Smooth muscle cell (in vitro differentiated cells): Measurements from ENCODE around the gene SUGCT. TPM values are rescaled to one million over a fixed set of nuclear protein-coding genes. Genes with fewer than 3 reads are reported as not detected.

Experiments used
- DNase-seq: peaks from one replicate; lab custom pipeline; 2025; ENCODE audit not compliant: unreplicated experiment; lab: John Stamatoyannopoulos, UW
- H2AFZ ChIP-seq: fragments of 200-600 bp; sonication (generic); 2 replicates; pipeline ENCODE4 v1.6.0; 2016; ENCODE audit warnings: antibody characterized with exemption, low read depth, mild to moderate bottlenecking
- H3F3A ChIP-seq: fragments of 200-600 bp; sonication (generic); 2 replicates; pipeline ENCODE4 v1.6.0; 2017; ENCODE audit warnings: antibody characterized with exemption, low read depth
- H3K27ac ChIP-seq: fragments of 200-600 bp; sonication (generic); 2 replicates; pipeline ENCODE4 v1.5.1; 2016; ENCODE audit warnings: low read depth, mild to moderate bottlenecking
- H3K27me3 ChIP-seq: fragments of 200-600 bp; sonication (generic); 2 replicates; pipeline ENCODE4 v1.6.1; 2016; ENCODE audit warnings: low read depth, mild to moderate bottlenecking
- H3K36me3 ChIP-seq: fragments of 200-600 bp; sonication (generic); 2 replicates; pipeline ENCODE4 v1.5.1; 2016; ENCODE audit warnings: low read depth
- H3K4me1 ChIP-seq: fragments of 200-600 bp; sonication (generic); 2 replicates; pipeline ENCODE4 v1.5.1; 2016; ENCODE audit warnings: low read depth
- H3K4me2 ChIP-seq: fragments of 200-600 bp; sonication (generic); 2 replicates; pipeline ENCODE4 v1.6.0; 2016; ENCODE audit warnings: mild to moderate bottlenecking
- H3K4me3 ChIP-seq: fragments of 200-600 bp; sonication (generic); 2 replicates; pipeline ENCODE4 v1.5.1; 2016; ENCODE audit warnings: mild to moderate bottlenecking
- H3K79me2 ChIP-seq: fragments of 200-600 bp; sonication (generic); 2 replicates; pipeline ENCODE4 v1.6.0; 2016; ENCODE audit warnings: low read depth, mild to moderate bottlenecking
- H3K9ac ChIP-seq: fragments of 200-600 bp; sonication (generic); 2 replicates; pipeline ENCODE4 v1.6.0; 2016; ENCODE audit warnings: low read depth
- H3K9me3 ChIP-seq: fragments of 200-600 bp; sonication (generic); replicated peaks from 2 replicates; pipeline ENCODE4 v1.5.1; 2016; ENCODE audit warnings: low read depth
- H4K20me1 ChIP-seq: fragments of 200-600 bp; sonication (generic); 2 replicates; pipeline ENCODE4 v1.6.0; 2016; ENCODE audit warnings: low read depth
- WGBS: methylation state at CpG from one replicate; pipeline ENCODE4 v1.1.7; 2016; ENCODE audit warnings: low lambda C conversion rate; 5-methylcytosine and 5-hydroxymethylcytosine counted together
- polyA plus RNA-seq: library from polyadenylated mRNA; unstranded; fragments of >200 nt; fragmentation: Nextera tagmentation; extraction: Ambion mirVana; gene quantifications from 2 replicates; pipeline ENCODE4 v1.2.1, GENCODE V29; 2016
- total RNA-seq: library from RNA; depleted of rRNA; stranded (reverse); fragments of >200 nt; gene quantifications from 2 replicates; pipeline ENCODE4 v1.2.3, GENCODE V29; 2014
- TF ChIP-seq, protein P1 (sequence below): fragments of 200-600 bp; sonication (generic); IDR thresholded peaks from 2 replicates; pipeline ENCODE4 v1.5.1; 2017; ENCODE audit warnings: borderline replicate concordance, mild to moderate bottlenecking, antibody characterized with exemption; ENCODE audit not compliant: insufficient read depth, poor library complexity, severe bottlenecking

Gene SUGCT
- total and polyA plus RNA-seq, 2 experiments from 2014 or later: 16.9 to 65.8 TPM

DNA sequence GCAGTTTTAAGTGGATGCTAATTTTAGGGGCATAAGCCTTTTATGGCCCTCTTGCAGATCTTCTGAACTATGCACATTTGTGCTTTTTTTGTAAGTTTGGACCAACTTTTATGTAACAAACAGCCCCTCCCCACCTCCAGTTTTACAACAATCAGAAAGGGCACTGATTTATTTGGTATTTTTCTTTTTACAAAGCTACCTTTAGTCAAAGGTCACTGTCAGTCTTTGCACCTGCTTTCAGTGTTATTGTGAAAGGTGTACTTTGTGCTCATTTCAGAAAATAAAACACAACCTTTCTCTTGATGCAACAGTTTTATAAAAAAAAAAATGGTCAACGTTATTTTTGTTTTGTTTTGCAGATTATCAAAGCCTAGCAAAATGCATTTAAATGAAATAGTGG, 39.6 kb upstream of the SUGCT start:
- DNase-seq: no peak
- Histone ChIP-seq H3K27me3 (no peaks in the 10 kb centered on the region), H3K27ac (no peak overlapping the region), H3K9me3 (no peaks in the 10 kb centered on the region), H3K79me2 (no peaks in the 10 kb centered on the region), H3K4me2 (no peak overlapping the region), H4K20me1 (peaks cover 42% of the 10 kb centered on the region), H2AFZ (no peak overlapping the region), H3K4me3 (no peak overlapping the region), H3F3A (no peaks in the 10 kb centered on the region), H3K4me1 (no peaks in the 10 kb centered on the region), H3K36me3 (peaks cover 20% of the 10 kb centered on the region), H3K9ac (no peak overlapping the region)
- WGBS: 60% methylated on average over 1 of the region's 1 CpG
- TF ChIP-seq, protein P1, sequence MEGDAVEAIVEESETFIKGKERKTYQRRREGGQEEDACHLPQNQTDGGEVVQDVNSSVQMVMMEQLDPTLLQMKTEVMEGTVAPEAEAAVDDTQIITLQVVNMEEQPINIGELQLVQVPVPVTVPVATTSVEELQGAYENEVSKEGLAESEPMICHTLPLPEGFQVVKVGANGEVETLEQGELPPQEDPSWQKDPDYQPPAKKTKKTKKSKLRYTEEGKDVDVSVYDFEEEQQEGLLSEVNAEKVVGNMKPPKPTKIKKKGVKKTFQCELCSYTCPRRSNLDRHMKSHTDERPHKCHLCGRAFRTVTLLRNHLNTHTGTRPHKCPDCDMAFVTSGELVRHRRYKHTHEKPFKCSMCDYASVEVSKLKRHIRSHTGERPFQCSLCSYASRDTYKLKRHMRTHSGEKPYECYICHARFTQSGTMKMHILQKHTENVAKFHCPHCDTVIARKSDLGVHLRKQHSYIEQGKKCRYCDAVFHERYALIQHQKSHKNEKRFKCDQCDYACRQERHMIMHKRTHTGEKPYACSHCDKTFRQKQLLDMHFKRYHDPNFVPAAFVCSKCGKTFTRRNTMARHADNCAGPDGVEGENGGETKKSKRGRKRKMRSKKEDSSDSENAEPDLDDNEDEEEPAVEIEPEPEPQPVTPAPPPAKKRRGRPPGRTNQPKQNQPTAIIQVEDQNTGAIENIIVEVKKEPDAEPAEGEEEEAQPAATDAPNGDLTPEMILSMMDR: no peak

DNA sequence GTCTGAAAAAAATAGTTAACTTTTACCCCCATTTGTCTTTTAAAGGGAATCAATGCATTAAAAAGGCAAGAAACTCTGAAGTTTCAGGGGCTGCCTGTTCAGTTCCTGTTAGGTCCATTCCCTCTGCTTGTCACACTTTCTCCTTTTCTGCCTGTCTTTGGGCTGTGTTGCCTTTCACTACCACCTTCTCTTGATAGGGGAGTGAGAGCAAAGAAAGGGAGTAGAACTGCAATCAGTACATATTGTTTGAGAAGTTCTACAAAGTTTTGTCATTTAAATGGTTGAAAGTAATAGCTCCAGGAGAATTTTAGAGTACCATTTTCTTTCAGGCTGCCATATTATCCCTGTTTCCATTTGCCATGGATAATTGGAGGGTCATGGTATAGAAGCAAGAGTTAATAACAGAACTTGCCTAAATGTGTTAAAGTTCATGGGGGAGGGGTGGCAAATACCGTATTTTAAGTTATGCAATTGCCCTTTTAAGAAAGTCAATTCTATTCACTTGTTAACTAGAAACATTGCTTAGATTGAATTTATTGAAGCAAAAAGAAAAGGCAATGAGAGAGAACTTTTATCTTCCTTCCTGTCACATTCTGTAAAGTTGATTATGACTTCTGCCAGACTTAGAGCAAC, 39.0 kb upstream of the SUGCT start:
- no peak overlapping the region for H3K9ac ChIP-seq
- WGBS: 63% methylated on average over 1 of the region's 1 CpG
- no peak for DNase-seq

DNA sequence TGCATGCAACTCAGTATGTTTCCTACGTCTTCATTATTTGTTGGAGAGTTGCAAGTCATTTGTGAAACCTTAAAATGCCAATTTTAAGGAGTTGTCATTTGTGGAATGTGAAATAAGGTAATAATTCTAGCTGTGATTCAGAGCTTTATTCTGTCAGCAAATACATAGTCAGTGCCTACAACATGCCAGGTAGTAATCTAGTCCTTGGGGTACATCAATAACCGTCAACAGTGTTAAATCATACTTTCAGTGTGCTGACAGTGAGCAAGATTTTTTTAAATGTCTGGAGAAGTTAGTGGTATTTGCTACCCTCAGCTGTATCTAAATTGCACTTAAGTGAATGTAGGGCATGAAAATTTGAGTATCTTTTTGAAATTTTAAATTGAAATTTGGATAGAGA, 37.1 kb upstream of the SUGCT start:
- 81% methylated on average over 2 of the region's 2 CpGs for WGBS

More for the DNA sequence above, 39.0 kb upstream of the SUGCT start:
- Histone ChIP-seq H3K27ac (no peak overlapping the region), H3K4me3 (no peak overlapping the region), H3K4me1 (no peaks in the 10 kb centered on the region), H3K4me2 (no peak overlapping the region), H3K27me3 (no peaks in the 10 kb centered on the region), H3K79me2 (no peaks in the 10 kb centered on the region), H3F3A (no peaks in the 10 kb centered on the region), H4K20me1 (peaks cover 42% of the 10 kb centered on the region), H3K36me3 (peaks cover 19% of the 10 kb centered on the region), H3K9me3 (no peaks in the 10 kb centered on the region), H2AFZ (no peak overlapping the region)
- TF ChIP-seq, protein P1: no peak

DNA sequence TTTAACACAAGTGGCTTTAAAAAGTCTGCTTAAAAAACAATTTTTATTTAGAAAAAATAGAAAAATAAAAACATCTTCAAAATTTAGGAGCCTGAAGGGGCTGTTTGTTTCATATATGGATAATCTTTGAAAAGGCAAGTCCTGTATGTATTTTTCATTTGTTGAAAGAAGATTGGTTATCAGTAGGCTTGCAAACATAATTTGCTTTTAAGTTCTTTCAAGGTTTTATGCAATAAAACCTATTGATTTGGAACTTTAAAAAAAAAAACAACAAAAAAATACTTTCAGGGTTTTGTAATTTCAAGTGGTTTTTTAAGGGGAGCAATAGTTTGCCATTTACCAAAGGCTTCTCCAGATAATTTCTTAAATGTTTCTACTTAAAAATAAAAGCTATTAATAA, 36.0 kb upstream of the SUGCT start:
- H3K27me3 ChIP-seq: no peaks in the 10 kb centered on the region
- H3F3A ChIP-seq: no peaks in the 10 kb centered on the region
- no peak overlapping the region for H3K4me3 ChIP-seq
- no peak overlapping the region for H3K9ac ChIP-seq
- TF ChIP-seq, protein P1: no peak
- no peaks in the 10 kb centered on the region for H3K79me2 ChIP-seq
- peaks cover 12% of the 10 kb centered on the region for H3K36me3 ChIP-seq
- no peak overlapping the region for H3K4me2 ChIP-seq
- no peak overlapping the region for H3K27ac ChIP-seq
- H2AFZ ChIP-seq: no peak overlapping the region
- DNase-seq: no peak
- H4K20me1 ChIP-seq: peaks cover 46% of the 10 kb centered on the region
- no peaks in the 10 kb centered on the region for H3K4me1 ChIP-seq
- H3K9me3 ChIP-seq: no peaks in the 10 kb centered on the region

More for the DNA sequence above, 37.1 kb upstream of the SUGCT start:
- H3K79me2 ChIP-seq: no peaks in the 10 kb centered on the region
- no peak overlapping the region for H3K4me2 ChIP-seq
- H3K4me3 ChIP-seq: no peak overlapping the region
- no peaks in the 10 kb centered on the region for H3K4me1 ChIP-seq
- no peak for DNase-seq
- no peak overlapping the region for H2AFZ ChIP-seq
- H3K27ac ChIP-seq: no peak overlapping the region
- no peaks in the 10 kb centered on the region for H3K27me3 ChIP-seq
- TF ChIP-seq, protein P1: no peak
- H3K9ac ChIP-seq: no peak overlapping the region
- H3K9me3 ChIP-seq: no peaks in the 10 kb centered on the region
- H3K36me3 ChIP-seq: peaks cover 19% of the 10 kb centered on the region
- H3F3A ChIP-seq: no peaks in the 10 kb centered on the region
- H4K20me1 ChIP-seq: peaks cover 42% of the 10 kb centered on the region
